A549 (cell line): ENCODE measurements around the gene DEAF1. TPM values are rescaled to one million over a fixed set of nuclear protein-coding genes. Genes with fewer than 3 reads are reported as not detected.

Source experiments
- ATAC-seq, 2 experiments: fragments of 200-7000 bp in 1 of 2; fragments of >200 bp in 1 of 2; cut with Nextera tagmentation in 1 of 2; cut with Tn5 transposase in 1 of 2; 3 replicates each; pipeline versions ENCODE4 v1.8.0 to v1.9.1; 2018 to 2020; ENCODE audit warnings: mild to moderate bottlenecking in 1 of 2, moderate library complexity in 1 of 2
- CTCF ChIA-PET: fragments of 300-600 bp; sonication (Branson Sonifier 250); formaldehyde crosslinking; extraction: SDS; loops from one replicate; lab custom pipeline; 2021; ENCODE audit warnings: antibody characterized with exemption, inconsistent platforms; lab: Yijun Ruan, JAX
- POLR2A ChIA-PET: fragments of 350-600 bp; formaldehyde crosslinking; extraction: SDS; loops from one replicate; lab custom pipeline; 2021; ENCODE audit warnings: antibody characterized with exemption, inconsistent platforms; lab: Yijun Ruan, JAX
- DNase-seq, 2 experiments: peaks; one replicate each; pipeline versions ENCODE4 v3.0.0 to v3.0.0-alpha.2; 2011 to 2016; ENCODE audit warnings: low read depth in 1 of 2, low spot score in 1 of 2
- FAIRE-seq: peaks from 2 replicates; lab custom pipeline; 2011; peaks lifted over from hg19 to GRCh38; lab: Jason Lieb, UNC
- H3K27ac ChIP-seq, 2 experiments: fragments of >200 bp; sonication (Bioruptor Twin); formaldehyde crosslinking; 3 replicates each; pipeline ENCODE4 v1.5.1; 2016 to 2017
- H3K4me1 ChIP-seq: fragments of >200 bp; sonication (Bioruptor Twin); formaldehyde crosslinking; 3 replicates; pipeline ENCODE4 v1.6.1; 2016
- H3K4me2 ChIP-seq: fragments of >200 bp; sonication (Bioruptor Twin); formaldehyde crosslinking; 3 replicates; pipeline ENCODE4 v1.6.1; 2016
- H3K4me3 ChIP-seq: fragments of >200 bp; sonication (Bioruptor Twin); formaldehyde crosslinking; 3 replicates; pipeline ENCODE4 v1.5.1; 2016
- H3K9me3 ChIP-seq: fragments of >200 bp; sonication (Bioruptor Twin); formaldehyde crosslinking; 3 replicates; pipeline ENCODE4 v1.6.1; 2016
- CBX8 ChIP-seq: fragments of 200-600 bp; sonication (generic); IDR thresholded peaks from 2 replicates; pipeline ENCODE4 v1.6.1; 2016
- CHD4 ChIP-seq: fragments of 200-600 bp; sonication (generic); IDR thresholded peaks from 2 replicates; pipeline ENCODE4 v1.6.1; 2016; ENCODE audit warnings: antibody characterized with exemption, mild to moderate bottlenecking, borderline replicate concordance
- EHF ChIP-seq: fragments of 250-450 bp; sonication (Bioruptor Pico); IDR thresholded peaks from 2 replicates; pipeline ENCODE4 v1.5.0; 2020; ENCODE audit warnings: mild to moderate bottlenecking
- EHMT2 ChIP-seq: fragments of 200-600 bp; sonication (generic); IDR thresholded peaks from 2 replicates; pipeline ENCODE4 v1.6.1; 2016; ENCODE audit warnings: antibody characterized with exemption, low read depth, mild to moderate bottlenecking, moderate library complexity
- ESRRA ChIP-seq: fragments of 150-350 bp; IDR thresholded peaks from 2 replicates; pipeline ENCODE4 v1.6.1; 2014; ENCODE audit warnings: mild to moderate bottlenecking, low read length, borderline replicate concordance
- FOSL2 ChIP-seq, 2 experiments: fragments of 450-650 bp in 1 of 2; fragments of >200 bp in 1 of 2; sonication (Bioruptor Twin) in 1 of 2; formaldehyde crosslinking; IDR thresholded peaks; 2 replicates each; pipeline versions ENCODE4 v1.5.0 to v1.6.1; 2016 to 2020; ENCODE audit warnings: mild to moderate bottlenecking in 1 of 2, moderate library complexity in 1 of 2
- FOXS1 ChIP-seq: fragments of 250-450 bp; sonication (Bioruptor Pico); IDR thresholded peaks from 2 replicates; pipeline ENCODE4 v1.5.0; 2020; ENCODE audit warnings: mild to moderate bottlenecking, moderate library complexity
- HDAC2 ChIP-seq: fragments of 200-600 bp; sonication (generic); IDR thresholded peaks from 2 replicates; pipeline ENCODE4 v1.6.1; 2016
- HEYL ChIP-seq: fragments of 250-450 bp; sonication (Bioruptor Pico); IDR thresholded peaks from 2 replicates; pipeline ENCODE4 v1.8.0; 2021; ENCODE audit warnings: mild to moderate bottlenecking, moderate library complexity
- HOXA7 ChIP-seq: fragments of 250-450 bp; sonication (Bioruptor Pico); IDR thresholded peaks from 2 replicates; pipeline ENCODE4 v1.5.0; 2020; ENCODE audit warnings: mild to moderate bottlenecking, moderate library complexity
- JUNB ChIP-seq: fragments of >200 bp; sonication (Bioruptor Twin); formaldehyde crosslinking; IDR thresholded peaks from 2 replicates; pipeline ENCODE4 v1.6.1; 2016
- KDM5A ChIP-seq: fragments of 200-600 bp; sonication (generic); IDR thresholded peaks from 2 replicates; pipeline ENCODE4 v1.6.1; 2016; ENCODE audit warnings: antibody characterized with exemption, mild to moderate bottlenecking
- NPAS2 ChIP-seq: fragments of 250-450 bp; sonication (Bioruptor Pico); IDR thresholded peaks from 2 replicates; pipeline ENCODE4 v1.8.0; 2022; ENCODE audit warnings: mild to moderate bottlenecking, moderate library complexity, borderline replicate concordance
- NR3C1 ChIP-seq: fragments of >200 bp; sonication (Bioruptor Twin); formaldehyde crosslinking; IDR thresholded peaks from 3 replicates; pipeline ENCODE4 v1.6.1; 2017
- RCOR1 ChIP-seq: fragments of 150-350 bp; IDR thresholded peaks from 2 replicates; pipeline ENCODE4 v1.6.1; 2014; ENCODE audit warnings: antibody characterized with exemption, low read length, low read depth
- WGBS: methylation state at CpG from one replicate; pipeline ENCODE4 v1.1.6; 2017; ENCODE audit errors: missing lambda C conversion rate; 5-methylcytosine and 5-hydroxymethylcytosine counted together
- polyA plus RNA-seq, 4 experiments: library from polyadenylated mRNA; depleted of rRNA in 3 of 4; stranded (reverse); fragments of >200 nt; fragmentation: RNase III in 1 of 4; extraction: RNeasy Plus Mini Kit Qiagen cat#74134 plus additional on column Dnase treatment in 1 of 4; gene quantifications; 2 replicates in 3 of 4; 3 replicates in 1 of 4; pipeline ENCODE4 v1.2.3, GENCODE V29; 2011 to 2017
- TF ChIP-seq, protein P1 (sequence below): fragments of >200 bp; sonication (Bioruptor Twin); formaldehyde crosslinking; IDR thresholded peaks from 3 replicates; pipeline ENCODE4 v1.5.1; 2016
- TF ChIP-seq, protein P2 (sequence below): fragments of >200 bp; sonication (Bioruptor Twin); formaldehyde crosslinking; IDR thresholded peaks from 2 replicates; pipeline ENCODE4 v1.6.1; 2016
- TF ChIP-seq, protein P3 (sequence below): fragments of 250-450 bp; sonication (Bioruptor Pico); IDR thresholded peaks from 2 replicates; pipeline ENCODE4 v1.5.0; 2020; ENCODE audit warnings: low read depth, mild to moderate bottlenecking, moderate library complexity

Gene DEAF1
- polyA plus RNA-seq, 2 of the 4 experiments (the other 2 are of a cell fraction), result 16.0 to 24.0 TPM

DNA sequence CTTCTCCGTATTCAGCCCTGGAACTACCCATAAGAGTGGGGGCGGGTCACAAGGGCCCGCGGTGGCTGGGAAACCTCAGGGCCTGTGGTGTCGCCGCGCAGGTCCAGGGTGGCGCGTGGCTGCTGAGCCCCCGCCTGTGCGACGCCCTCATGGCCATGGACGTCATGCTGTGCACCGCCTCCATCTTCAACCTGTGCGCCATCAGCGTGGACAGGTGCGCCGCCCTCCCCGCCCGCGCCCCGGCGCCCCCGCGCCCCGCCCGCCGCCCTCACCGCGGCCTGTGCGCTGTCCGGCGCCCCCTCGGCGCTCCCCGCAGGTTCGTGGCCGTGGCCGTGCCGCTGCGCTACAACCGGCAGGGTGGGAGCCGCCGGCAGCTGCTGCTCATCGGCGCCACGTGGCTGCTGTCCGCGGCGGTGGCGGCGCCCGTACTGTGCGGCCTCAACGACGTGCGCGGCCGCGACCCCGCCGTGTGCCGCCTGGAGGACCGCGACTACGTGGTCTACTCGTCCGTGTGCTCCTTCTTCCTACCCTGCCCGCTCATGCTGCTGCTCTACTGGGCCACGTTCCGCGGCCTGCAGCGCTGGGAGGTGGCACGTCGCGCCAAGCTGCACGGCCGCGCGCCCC lies 55.6 kb downstream of the DEAF1 start (continued):
- TF ChIP-seq JUNB, result no peak

DNA sequence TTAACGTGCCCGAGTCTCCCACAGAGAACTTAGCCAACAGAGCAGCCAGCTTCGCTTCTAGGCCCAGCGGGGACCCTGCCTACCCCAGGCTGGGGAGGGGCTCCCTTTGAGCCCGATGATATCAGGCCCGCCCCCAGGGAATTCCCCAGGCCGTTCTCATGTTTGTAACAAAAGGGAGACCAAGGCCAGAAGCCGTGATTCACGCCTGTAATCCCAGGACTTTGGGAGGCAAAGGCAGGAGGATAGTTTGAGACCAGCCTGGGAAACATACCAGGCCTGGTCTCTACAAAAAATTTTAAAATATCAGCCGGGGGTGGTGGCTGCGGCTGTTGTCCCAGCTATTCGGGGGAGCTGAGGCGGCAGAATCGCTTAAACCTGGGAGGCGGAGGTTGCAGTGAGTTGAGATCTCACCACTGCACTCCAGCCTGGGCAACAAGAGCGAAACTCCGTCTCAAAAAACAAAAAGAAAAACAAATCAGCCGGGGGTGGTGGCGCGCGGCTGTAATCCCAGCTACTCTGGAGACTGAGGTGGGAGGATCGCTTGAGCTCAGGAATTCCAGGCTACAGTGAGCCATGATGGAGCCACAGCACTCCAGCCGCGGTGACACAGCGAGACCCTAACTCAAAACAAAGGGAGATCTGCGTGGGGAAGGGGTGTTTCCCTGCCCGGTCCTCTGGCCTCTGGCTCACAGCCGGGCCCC lies 56.2 kb downstream of the DEAF1 start:
- POLR2A ChIA-PET, result no interaction called here
- FAIRE-seq, result no peak
- H3K27ac ChIP-seq, result no peak overlapping the region
- H3K4me2 ChIP-seq, result no peak overlapping the region
- H3K4me3 ChIP-seq, result no peak overlapping the region
- WGBS, result 88% methylated on average over 27 of the region's 28 CpGs
- ATAC-seq, result no peak
- TF ChIP-seq HOXA7 (no peak), CBX8 (no peak), RCOR1 (no peak)
- H3K9me3 ChIP-seq, result no peaks in the 10 kb centered on the region
- DNase-seq, result no peak
- CTCF ChIA-PET, result interaction anchor here (1.0 kb wide), 1 partner anchor 84 kb away, joined by 3 read pairs; no protein-coding TSS in a partner anchor
- H3K4me1 ChIP-seq, result peaks cover 15% of the 10 kb centered on the region; the same call in 2 of the 3 replicates

DNA sequence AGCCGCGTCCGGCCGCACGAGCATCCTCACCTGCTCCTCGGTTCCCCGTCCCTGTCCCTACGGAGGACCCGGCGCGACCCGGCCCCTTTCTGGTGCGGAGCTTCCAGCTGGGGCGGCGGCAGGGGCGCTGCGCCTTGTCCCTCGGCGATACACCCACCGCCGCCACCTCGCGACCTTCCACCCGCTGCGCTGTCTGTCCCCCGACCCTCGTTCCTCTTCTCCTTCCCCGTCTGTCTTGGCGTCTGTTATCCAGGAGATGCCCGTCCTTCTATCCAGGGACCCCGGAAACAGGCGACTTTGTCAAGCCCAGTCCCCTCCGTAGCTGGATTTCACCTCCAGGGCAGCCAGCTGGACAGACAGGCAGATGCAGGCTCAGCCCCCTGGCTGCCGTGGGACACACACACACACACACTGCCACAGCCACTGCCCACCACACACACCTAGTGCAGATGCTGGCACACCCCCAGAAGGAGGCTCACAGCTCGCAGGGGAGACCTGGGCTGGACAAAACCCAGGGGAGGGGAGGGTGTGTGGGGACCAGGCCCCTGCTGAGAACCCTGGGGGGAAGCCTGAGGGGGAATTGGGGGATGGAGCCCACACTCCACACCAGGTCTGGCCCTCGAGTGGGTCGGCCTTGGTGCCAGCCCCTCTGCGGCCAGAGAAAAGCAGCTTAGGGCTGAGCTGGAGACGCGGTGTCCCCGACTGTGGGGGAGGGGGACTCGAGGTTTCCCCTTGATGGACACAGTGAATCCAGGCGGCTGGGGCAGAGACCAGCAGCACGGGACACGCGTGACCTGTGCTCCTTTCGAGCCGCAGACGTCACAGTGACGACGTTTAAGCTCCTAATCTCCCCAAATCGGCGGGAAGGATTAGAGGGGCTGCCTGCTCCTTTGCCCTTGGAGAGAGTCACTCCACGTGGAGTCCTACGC lies 57.2 kb downstream of the DEAF1 start:
- POLR2A ChIA-PET, result no interaction called here
- CTCF ChIA-PET, result interaction anchor here (1.0 kb wide), 1 partner anchor 83 kb away, joined by 3 read pairs; no protein-coding TSS in a partner anchor
- ATAC-seq (no peak), DNase-seq (no peak), FAIRE-seq (no peak)
- Histone ChIP-seq H3K4me1 (peaks cover 10% of the 10 kb centered on the region; the same call in 2 of the 3 replicates), H3K27ac (no peak overlapping the region), H3K9me3 (no peaks in the 10 kb centered on the region), H3K4me3 (no peak overlapping the region), H3K4me2 (no peak overlapping the region)
- 93% methylated on average over 50 of the region's 55 CpGs for WGBS
- TF ChIP-seq, protein P1, sequence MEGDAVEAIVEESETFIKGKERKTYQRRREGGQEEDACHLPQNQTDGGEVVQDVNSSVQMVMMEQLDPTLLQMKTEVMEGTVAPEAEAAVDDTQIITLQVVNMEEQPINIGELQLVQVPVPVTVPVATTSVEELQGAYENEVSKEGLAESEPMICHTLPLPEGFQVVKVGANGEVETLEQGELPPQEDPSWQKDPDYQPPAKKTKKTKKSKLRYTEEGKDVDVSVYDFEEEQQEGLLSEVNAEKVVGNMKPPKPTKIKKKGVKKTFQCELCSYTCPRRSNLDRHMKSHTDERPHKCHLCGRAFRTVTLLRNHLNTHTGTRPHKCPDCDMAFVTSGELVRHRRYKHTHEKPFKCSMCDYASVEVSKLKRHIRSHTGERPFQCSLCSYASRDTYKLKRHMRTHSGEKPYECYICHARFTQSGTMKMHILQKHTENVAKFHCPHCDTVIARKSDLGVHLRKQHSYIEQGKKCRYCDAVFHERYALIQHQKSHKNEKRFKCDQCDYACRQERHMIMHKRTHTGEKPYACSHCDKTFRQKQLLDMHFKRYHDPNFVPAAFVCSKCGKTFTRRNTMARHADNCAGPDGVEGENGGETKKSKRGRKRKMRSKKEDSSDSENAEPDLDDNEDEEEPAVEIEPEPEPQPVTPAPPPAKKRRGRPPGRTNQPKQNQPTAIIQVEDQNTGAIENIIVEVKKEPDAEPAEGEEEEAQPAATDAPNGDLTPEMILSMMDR, result no peak
- TF ChIP-seq, protein P2, sequence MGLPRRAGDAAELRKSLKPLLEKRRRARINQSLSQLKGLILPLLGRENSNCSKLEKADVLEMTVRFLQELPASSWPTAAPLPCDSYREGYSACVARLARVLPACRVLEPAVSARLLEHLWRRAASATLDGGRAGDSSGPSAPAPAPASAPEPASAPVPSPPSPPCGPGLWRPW, result no peak
- TF ChIP-seq NR3C1 (no peak), FOXS1 (CRISPR knock-in tag) (no peak), ESRRA (no peak), EHMT2 (no peak), NPAS2 (CRISPR knock-in tag) (no peak), KDM5A (no peak), HEYL (CRISPR knock-in tag) (no peak), HDAC2 (no peak), EHF (CRISPR knock-in tag) (no peak), CHD4 (no peak), FOSL2 (IDR thresholded peaks at IDR 0.05) (no peak), FOSL2 (CRISPR knock-in tag; IDR thresholded peaks at IDR 0.05) (no peak)
- TF ChIP-seq, protein P3, sequence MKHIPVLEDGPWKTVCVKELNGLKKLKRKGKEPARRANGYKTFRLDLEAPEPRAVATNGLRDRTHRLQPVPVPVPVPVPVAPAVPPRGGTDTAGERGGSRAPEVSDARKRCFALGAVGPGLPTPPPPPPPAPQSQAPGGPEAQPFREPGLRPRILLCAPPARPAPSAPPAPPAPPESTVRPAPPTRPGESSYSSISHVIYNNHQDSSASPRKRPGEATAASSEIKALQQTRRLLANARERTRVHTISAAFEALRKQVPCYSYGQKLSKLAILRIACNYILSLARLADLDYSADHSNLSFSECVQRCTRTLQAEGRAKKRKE, result no peak
